T-helper 9 cell (primary cell): ENCODE results near the gene DTNBP1.
A peak's percentile ranks its signal among the peaks of the same experiment; 100 is the strongest.

Source experiments
- DNase-seq: peaks from one replicate; pipeline ENCODE4 v3.0.0-alpha.2; 2020
- total RNA-seq, 2 donors: gene quantifications; one replicate each; lab custom pipeline; 2026; lab: John Stamatoyannopoulos, UW

Gene DTNBP1, protein sequence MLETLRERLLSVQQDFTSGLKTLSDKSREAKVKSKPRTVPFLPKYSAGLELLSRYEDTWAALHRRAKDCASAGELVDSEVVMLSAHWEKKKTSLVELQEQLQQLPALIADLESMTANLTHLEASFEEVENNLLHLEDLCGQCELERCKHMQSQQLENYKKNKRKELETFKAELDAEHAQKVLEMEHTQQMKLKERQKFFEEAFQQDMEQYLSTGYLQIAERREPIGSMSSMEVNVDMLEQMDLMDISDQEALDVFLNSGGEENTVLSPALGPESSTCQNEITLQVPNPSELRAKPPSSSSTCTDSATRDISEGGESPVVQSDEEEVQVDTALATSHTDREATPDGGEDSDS
- 5.1 to 6.3 reads per million in 2 donors for total RNA-seq

DNA sequence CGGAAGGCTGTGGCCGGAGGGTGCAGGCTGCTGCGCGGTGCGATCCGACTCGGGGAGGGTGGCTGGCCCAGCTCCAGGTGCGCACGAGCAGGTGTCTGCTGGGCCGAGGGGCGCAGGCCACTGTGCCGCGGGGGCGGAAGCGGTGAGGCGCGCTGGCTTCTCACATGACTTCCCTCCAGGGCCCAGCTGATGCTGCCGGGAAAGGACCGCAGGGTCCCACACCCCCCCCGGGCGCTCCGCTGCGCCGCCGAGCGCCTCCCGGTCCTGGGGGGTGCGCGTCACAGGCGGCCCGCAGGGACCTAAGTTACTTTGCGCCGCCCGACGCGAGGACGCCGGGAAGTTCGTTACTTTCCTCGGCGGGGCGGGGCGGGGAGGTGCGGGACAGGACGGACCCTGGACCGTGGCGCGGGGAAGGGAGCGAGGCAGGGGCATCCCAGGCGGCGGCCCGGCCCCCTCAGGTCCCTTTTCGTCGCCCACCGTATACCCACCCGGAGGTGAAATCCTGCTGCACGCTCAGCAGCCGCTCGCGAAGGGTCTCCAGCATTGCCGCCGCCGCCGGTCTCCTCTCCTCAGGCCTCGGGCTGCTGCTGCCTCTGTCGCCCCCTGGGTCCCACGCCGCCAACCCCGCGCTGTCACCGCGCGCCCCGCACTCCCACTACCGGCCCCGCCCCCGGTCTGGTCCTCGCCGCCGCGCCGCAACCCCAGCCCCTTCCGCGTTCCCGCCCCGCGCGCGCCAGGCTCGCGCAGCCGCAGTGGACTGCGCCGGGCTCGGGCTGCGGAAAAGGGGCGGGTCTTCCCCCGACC lies at the start of gene DTNBP1:
TSS of gene DTNBP1 (minus strand) at position 703 of the 804 bp plus-strand sequence. CDS start at position 544, 159 bp downstream.
- peak; percentile 72 for DNase-seq

DNA sequence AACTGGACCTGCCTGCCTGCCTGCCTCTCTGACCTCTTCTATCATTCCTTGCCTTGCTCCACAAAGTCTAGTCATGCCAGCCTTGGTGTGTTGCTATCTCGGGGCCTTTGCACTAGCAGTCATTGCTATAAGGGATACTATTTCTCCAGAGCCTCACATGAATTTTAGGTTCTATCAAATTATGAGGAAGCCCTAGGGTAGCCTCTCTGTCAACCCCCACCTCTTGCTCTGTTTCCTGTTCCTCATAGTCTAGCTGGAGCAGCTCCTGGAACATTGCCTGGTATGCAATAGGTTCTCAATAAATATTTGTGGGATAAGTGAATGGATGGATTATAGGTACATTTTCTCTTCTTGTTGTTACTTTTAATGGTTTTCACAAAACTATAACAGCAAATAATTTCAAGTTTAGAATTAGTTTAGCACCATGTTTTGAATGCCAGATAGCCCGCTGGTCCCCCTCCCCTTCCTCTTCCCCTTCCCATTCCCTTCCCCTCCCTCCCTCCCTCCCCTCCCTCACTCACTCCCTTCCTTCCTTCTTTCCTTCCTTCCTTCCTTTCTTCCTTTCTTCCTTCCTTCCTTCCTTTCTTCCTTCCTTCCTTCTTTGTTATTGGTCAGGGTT lies 46.9 kb upstream of the DTNBP1 start:
- DNase-seq, result no peak

DNA sequence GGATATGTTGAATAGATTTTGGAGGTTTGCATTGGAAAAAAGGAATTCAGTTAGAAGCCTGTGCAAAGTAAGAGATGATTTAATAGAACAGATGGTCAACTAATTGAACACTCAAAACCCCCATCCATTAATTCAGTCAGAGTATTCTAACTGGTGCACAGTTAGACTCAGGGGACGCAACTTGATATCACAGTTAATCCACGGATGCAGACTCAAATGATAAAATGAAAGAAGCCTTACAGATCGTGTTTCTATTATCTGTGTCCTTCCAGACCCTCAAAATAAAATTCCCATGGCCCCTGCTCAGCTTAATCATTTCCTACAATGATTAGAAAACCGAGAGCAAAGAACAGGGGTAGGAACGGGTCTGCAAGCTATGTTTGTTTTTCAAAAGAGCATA lies 45.4 kb upstream of the DTNBP1 start:
- DNase-seq, result no peak

DNA sequence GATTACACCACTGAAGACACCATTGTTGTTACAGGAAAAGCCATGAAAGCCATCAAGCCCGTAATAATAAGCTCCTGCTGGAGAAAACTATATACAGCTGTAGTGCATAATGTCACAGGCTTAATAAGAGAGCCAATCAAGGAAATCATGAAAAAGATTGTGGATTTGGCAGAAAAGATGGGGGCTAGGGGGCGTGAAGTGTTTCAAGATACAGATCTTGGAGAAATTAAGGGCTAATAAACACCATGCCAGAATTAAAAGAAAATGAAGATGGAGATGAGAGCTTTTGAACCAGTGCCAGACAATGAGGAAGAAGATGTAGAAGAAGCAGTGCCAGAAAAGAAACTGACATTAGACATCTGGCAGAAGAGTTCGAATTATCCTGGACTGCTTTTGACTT lies 43.2 kb upstream of the DTNBP1 start:
- DNase-seq, result no peak

DNA sequence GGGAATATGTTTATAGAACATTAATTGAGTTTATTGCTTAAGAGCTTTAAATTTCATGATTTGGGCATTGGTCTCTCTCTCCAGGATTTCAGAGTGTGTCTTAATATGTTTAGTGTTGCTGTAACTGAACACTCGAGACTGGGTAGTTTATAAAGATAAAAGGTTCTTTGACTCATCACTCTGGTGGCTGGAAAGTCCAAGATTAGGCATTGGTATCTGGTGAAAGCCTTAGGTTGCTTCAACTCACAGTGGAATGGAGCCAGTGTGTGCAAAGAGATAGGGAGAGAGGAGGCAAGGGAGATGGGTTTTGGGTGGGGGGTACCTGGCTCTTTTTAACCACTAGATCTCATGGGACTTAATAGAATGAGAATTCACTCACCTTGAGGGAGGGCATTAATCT lies 35.6 kb upstream of the DTNBP1 start:
- DNase-seq, result no peak

DNA sequence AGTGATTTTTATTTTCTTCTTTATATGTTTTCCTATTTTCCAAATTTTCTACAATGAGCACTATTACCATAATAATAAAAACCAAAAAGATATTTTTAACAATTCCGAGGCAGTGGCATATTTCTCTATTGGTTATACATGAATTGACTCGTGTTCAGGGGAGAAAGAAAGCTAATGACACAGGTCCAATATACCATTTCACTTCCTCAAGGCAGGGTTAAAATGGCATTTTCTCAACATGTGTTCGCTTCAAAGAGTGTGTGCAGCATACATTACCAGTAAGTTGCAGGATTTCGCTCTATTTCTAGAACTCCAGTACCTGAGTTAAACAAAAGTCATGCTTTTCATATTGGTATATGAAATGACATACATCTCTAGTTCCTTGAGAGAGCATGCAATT lies 35.1 kb upstream of the DTNBP1 start:
- no peak for DNase-seq

DNA sequence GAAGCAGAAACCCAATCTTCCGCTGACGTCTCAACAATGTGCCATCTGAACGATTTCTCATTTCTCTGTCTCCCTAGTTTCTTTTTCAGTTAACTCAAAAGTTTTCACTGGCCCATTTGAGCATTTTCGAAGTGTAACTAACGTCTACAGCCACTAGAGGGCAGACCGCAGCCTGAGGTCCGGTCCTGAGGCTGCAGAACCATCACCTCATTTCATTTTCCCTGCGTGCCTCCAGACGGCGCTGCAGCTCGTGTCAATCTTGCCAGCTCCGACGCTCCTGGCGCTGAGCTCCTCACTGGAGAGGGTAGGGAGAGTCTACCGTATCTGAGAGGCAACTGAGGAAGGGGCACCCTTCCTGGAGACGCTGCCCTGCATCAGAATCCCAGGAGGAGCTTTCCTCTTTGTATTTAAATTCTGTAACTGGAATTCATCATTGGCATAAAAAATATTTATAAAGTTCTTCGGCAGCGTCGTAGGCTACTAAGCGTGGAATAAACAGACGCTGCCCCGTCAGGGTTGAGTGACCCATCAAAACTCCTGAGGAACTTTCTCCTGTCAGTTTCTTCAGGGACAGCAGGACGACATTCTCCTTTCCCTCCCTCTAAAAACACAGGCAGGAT lies 28.5 kb upstream of the DTNBP1 start:
- DNase-seq, result peak; percentile 63

DNA sequence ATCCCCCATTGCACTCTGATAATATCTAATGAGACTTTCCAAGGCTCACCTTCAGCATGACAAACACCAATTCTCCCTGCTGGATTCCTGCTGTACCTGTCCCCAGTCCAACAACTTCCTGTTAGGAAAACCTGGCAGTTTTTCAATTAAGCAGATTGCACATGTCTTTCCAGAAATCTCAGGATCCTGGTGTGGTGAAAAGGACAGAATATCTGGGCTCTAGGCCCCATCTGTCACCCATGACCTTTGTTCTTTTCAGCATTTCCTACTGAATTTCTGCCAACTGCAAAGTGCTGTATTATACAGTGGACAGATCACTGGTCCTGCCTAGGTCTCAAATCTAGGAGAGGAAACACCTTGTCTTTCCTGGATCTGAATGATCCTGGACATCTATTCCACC lies 27.7 kb upstream of the DTNBP1 start:
- DNase-seq, result no peak

DNA sequence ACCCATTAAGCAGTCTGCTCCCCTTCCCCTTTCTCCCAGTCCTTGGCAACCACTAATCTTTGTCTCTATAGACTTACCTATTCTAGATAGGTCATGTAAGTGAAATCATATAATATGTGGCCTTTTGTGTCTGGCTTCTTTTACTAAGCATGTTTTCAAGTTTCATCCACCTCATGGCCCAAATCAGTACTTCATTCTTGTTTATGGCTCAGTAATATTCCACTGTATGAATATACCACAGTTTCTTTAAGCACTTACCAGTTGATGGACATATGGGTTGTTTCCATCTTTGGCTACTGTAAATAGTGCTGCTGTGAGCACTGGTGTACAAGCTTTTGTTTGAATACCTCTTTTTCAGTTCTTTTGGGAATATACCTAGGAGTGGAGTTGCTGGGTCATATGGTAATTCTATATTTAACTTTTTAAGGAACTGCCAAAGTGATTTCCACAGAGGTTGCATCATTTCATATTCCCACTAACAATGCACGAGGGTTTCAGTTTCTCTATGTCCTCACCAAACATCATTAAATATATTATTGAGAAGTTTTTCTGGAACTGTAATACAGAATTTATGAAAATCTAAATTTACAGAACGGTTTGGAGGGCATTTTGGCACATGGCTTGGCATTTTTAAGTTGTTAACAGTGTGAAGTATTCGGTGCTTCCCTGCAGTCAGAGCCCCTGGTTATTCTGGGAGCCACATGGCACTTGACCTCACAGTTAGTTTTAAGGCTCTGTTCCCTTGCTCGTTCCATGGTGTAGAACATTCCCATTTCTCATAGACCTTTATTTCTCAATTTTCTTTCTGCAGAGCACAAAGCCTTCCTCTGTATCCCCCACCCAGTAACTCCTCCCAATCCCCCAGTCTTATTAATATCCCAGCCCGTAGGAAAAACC lies 27.0 kb upstream of the DTNBP1 start:
- DNase-seq, result no peak

DNA sequence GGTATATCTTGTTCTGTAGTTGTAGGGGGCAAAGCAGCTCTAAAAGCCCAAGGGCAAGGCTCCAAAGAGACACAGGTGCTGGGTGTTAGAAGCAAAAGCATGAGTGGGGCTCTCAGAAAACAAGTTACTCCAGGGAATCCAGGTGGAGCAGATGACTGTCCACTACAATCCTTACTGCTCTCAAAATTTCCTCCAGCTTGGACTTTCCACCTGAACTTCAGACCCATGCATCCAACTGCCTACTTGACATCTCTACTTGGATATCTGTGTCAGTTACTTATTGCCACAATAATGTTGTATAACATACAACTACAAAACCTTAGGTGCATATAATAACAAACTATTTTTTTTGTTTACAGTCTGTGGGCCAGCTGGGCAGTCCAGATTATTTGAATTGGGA lies 22.8 kb upstream of the DTNBP1 start:
- DNase-seq, result no peak

DNA sequence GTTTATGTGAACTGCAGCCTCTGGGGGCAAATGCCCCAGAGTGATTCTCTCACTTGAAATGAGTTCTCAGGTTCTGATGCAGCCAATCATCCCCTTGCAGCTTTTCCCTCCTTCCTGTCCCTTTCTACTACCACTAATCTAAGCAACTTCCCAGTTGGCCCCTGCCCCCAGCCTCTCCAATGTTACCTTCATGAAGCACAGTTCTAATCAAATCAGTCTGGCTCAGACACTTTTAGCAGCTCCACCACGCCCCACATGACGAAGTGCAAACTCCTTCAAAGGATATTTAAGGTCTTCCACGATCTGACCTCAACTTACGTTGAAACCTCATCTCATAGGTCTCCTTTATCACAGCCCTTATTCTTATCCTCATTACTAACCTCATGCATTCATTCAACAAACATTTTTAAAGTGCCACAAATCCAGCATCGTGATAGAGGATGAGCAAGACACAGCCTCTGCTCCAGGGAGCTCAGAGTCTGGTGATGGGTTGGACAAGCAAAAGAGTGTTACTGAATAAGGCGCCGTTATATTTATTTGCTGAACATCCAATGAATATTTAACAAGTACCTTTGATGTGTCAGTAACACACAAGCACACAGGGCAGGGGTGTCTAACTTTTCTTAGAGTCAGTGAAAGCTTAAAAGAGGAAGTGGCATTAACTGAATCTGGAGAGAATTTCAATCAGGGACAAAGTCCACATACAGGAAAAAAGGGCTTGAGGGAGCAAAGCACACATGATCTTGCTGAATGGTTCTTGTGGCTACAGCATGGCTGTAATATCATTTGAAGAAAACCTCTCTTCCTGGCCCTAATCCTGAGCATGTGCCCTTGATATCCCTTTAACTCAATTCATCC lies 20.4 kb upstream of the DTNBP1 start:
- DNase-seq, result no peak

DNA sequence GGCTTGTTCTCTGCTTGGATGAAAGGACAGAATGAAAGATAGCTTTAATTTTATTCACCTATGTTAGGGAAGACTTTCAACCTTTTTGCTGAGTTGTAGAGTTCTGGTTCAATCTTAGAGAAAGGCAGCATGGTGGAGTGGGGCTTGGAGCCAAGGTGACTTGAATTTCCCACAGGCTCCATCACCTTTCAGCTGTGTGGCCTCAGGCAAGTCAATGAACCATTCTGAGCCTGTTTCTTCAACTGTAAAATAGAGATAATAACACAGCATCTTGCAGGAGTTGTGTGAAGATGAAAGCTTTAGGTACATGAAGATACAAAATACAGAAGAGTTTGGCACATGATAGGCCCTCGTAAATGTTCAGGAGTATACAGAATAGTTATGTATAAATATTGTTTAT lies 19.1 kb upstream of the DTNBP1 start:
- DNase-seq, result no peak

DNA sequence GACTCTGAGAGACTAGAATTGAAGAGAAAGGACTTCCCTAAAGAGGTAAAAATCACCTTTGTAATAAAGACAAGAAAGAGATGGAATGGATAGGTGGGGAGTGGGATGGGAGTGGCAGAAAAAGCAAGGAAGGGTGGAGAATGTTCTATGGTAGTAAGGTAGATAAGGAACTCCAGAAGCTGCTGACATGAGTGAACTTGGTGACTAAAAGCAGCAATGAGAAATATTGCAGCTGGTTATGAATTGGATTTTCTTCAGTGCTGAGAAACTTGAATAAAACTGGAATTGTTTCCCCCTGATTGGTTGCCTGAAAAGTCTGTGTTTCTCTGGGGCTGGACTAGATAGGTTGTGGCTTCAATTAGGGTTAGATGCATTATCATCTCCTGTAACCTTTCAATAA lies 15.7 kb upstream of the DTNBP1 start:
- no peak for DNase-seq

DNA sequence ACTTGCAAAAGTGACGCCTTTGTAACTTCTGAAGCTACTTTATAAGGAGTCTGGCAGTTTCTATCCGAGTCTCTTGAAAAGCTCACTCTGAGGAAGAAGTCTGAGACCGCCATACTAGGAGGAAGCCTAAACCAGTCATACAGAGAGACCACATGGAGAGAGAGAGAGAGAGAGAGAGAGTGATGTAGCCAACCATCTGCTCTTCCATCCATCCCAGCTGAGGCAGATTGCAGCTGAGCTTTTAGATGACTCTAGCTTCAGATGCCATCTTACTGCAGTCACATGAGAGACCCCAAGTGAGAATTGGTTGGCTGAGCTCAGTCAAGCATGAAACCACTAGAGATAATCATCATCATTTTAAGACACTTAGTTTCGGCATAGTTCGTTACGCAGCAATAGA lies 15.0 kb upstream of the DTNBP1 start:
- DNase-seq, result no peak

DNA sequence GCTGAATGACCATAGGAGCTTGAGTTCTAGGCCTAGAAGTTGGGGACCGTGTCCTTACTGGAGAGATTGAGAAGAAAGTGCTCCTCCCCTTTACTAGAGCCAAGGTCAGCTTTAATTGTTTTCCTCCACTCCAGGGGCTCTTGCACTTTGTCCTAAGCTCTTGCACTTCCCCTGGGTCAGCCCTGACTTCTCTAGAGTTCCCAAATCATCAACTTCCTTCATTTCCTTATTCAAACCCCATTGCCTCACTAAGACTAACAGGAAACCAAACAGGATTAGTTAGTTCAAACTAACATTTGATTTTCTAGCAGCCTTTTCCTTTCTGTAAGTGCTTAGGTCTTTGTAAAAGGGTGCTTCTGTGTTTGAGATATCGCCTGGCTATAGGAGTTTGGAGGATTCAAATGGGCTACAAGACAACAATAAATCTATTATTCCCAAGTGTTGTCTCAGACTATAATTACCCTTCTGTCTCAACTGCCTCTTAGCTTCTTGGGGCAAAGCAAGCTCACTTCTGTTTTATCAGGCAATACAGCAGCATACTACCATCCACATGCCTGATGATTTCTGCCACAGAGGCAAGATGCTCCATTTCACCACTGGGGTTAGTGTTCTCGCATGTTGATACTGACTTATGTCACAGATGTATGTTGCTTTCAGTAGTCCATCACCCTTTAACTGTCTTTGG lies 12.8 kb upstream of the DTNBP1 start:
- DNase-seq, result no peak

DNA sequence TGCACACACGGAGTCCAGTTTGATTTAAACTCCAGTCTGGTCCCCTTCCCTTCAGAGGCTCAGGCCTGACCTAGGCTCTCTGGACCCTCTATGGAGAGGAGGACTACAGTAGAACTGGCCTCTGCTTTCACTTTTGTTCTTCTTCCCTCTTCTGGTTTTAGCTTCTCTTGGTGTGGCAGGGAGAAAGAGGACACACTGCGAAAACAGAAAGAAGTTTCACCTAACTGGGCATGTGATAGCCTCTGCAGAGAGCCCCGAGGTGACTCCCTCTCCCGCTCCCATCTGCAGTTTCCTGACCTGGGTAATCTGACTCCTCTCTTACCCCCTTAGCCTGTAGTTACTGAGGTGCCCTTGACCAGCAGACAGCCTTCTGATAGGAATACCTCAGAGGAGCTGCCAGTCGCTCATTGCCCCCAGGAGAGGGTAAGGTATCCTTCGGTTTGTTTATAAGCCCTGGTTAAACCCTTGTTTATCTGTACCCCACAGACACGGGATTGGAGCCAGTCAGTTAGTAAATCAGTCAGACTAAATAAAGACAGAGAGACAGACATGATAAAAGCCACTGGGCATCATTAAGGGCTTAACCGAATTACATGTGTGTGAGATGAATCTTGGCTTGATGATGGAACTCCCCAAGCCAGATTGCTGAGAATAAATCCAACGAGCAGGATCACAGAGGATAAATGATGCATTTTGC lies 12.0 kb upstream of the DTNBP1 start:
- DNase-seq, result no peak

DNA sequence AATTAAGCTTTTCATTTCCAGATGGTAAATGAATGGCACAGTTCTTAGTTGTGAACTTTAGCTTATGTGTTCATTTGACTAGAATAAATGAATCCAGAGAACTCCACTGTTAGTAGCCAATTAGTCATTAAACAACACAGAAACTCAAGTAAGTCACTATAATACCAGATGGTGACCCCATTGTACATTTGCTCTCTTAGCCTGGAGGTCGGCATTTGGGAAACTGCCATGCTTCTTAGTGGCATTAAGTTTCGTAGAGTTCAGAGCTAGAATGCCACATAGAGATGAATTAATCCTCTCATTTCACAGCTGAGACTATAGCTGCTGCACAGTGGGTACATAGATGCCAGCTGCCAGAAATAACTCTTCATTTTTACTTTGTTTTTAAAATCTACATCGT lies 10.8 kb upstream of the DTNBP1 start:
- DNase-seq, result no peak

DNA sequence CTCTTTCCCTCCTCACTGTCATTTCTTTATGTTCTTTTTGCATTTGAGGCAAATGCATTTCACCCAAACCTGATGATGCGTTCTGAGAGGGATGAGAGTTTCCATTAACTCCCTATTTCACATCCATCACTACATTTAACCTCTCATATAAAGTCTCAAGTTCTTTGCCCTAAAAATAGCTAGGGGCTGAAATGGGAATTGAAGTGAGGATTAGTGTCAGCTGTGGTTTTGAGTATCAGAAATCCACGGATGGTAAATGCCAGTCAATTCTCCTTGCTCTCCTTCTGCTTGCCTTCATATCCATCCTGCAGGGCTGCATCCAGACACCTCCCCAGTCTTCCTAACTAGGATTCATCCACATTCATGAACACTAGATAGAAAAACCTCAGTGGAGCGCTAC lies 10.0 kb upstream of the DTNBP1 start:
- no peak for DNase-seq

DNA sequence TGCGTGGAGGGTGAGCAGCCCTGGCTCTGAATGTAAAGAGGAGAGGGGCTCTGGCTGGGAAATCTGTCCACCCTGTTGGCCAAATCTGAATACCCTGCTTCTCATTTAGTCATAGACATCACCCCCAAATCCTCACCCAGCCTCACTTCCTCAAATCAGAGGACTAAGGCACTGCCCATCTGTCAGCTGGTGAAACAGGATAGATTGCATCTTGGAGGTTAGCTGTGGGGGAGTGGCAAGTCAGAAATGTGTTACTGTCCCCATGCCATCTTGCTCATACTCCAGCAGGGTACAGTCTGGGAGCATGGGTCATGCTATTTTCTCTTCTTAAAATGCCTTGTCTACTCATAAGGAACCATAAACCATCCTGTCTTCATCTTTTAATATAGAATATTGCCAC lies 9.5 kb upstream of the DTNBP1 start:
- DNase-seq, result no peak

DNA sequence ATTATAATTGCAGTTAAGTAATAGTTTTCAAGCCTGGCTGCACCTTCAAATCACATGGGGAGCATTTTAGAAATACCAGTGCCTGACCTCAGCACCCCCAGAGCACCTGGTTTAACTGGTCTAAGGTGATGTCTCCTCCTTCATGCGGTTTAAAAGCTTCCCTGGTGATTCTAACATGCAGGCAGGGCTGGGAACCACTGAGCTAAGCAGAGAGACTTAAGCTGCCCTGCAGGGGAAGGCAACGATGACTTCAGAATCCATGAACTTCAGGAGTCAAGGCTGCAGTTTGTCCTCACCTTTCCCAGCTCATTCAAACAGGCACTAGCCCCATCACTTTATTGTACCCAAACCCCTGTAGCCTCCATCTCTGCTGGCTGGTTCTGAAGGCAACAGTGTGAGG lies 6.1 kb upstream of the DTNBP1 start:
- no peak for DNase-seq
